Left renal pelvis (tissue), 4 donors: ENCODE results near the gene TMC6. TPM values are rescaled to one million over a fixed set of nuclear protein-coding genes. Genes with fewer than 3 reads are reported as not detected.

Experiments
- DNase-seq, 4 donors: peaks; one replicate each; pipeline ENCODE4 v3.0.0-alpha.2; 2013; ENCODE audit warnings: low read depth in 4 of 4, low spot score in 3 of 4
- polyA plus RNA-seq, 4 donors: library from polyadenylated mRNA; unstranded; fragments of 120-200 nt; gene quantifications; one replicate each; pipeline ENCODE4 v1.2.1, GENCODE V29; 2013; ENCODE audit not compliant: insufficient read length in 4 of 4

Gene TMC6
- polyA plus RNA-seq, 4 donors: 9.2 to 35.1 (median 27.3) TPM

DNA sequence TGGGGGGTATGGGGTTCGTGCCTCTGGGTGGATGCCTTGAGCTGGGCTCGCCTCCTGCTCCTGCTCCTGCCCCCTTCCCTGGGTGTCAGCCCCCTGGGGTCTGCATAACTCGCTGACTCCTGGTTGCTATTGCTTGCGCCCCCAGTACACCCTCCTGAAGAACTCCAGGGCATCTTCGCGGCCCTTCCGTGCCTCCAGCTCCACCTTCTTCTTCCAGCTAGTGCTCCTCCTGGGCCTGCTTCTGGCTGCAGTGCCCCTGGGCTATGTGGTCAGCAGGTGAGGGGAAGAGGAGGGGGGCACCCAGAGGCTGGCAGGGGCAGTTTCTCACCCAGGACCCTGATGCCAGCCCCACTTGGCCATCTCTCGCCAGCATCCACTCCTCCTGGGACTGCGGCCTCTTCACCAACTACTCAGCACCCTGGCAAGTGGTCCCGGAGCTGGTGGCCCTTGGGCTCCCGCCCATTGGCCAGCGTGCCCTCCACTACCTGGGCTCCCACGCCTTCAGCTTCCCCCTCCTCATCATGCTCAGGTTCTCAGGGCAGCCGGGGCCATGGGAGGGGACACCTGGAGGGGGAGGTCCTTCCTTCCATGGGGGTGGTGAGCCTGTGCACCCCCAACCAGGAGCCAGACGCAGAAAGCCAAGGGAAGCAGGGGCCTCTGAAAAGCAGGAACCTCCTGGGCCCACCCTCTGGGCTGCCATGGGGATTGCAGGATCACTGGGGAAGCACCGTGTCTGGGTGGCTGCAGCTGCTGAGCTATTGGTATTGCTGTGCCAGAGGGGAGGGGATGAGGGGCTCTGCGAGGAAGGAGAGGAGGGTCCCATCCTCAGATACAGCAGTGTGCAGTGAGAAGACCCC lies 9.9 kb upstream of the TMC6 start:
- no peak for DNase-seq

DNA sequence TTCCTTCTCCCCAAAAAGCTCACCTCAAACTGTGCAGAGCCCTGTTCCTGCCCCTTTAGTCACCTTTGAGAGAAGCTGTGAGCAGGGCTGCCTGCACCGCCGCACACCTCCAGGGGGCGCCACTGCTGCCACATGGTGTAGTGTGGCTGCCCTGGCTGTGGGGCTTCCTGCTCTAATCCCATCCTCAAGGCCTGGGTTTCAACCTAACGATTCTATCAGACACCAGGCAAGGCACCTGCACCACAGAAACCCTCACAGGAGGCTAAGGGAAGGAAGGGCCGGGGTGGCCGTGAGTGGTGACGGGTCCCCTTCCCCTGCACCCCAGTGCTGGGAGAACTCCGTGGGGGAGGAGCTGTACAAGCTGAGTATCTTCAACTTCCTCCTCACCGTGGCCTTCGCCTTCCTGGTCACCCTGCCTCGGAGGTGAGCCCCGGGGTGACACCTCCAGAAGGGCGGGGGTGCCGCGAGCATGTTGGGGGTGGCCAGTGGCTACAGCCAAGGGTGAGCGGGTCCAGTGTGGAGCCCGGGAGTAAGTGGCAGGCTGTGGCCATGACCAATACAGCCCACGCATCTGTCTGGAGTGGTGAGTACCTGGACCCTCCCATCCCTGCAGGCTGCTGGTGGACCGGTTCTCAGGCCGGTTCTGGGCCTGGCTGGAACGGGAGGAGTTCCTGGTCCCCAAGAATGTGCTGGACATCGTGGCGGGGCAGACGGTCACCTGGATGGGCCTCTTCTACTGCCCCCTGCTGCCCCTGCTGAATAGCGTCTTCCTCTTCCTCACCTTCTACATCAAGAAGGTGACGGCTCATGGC lies 9.0 kb upstream of the TMC6 start:
- no peak for DNase-seq

DNA sequence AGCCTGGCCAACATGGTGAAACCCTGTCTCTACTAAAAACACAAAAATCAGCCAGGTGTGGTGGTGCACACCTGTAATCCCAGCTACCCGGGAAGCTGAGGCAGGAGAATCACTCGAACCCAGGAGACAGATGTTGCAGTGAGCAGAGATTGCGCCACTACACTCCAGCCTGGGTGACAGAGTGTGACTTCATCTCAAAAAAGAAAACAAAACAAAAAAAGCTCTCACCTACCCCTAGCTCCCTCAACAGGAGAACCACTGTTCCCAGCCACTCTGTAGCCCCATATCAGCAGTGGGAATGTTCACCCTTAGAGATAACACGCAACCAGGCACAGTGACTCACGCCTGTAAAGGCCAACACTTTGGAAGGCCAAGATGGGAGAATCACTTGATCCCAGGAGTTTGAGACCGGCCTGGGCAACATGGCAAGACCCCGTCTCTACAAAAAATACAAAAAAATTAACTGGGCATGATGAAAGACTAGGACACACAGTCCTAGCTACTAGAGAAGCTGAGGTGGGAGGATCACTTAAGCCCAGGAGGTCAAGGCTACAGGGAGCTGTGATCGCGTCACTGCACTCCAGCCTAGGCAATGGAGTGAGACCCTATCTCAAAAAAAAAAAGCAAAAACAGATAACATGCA lies 7.4 kb upstream of the TMC6 start:
- no peak for DNase-seq

DNA sequence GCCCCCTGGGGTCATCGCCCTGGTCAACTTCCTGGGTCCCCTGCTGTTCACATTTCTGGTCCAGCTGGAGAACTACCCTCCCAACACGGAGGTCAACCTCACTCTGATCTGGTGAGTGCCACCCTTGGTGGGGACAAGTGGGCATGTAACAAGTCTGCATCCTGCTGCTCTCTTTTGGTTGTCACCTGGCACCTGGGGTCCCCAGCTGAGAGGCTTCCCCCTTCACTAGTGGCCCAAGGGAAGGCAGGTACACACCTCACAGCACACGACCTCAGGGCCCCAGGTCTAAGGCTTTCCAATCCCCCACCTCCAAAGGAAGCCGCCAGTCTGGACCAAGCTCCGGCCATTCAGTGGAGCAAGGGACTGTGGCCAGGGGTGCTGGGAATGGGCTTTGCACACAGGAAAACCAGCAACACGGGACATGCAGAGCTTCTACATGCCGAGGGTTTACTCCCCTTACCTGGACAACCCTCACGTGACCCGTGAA lies 6.4 kb upstream of the TMC6 start:
- DNase-seq: no peak

DNA sequence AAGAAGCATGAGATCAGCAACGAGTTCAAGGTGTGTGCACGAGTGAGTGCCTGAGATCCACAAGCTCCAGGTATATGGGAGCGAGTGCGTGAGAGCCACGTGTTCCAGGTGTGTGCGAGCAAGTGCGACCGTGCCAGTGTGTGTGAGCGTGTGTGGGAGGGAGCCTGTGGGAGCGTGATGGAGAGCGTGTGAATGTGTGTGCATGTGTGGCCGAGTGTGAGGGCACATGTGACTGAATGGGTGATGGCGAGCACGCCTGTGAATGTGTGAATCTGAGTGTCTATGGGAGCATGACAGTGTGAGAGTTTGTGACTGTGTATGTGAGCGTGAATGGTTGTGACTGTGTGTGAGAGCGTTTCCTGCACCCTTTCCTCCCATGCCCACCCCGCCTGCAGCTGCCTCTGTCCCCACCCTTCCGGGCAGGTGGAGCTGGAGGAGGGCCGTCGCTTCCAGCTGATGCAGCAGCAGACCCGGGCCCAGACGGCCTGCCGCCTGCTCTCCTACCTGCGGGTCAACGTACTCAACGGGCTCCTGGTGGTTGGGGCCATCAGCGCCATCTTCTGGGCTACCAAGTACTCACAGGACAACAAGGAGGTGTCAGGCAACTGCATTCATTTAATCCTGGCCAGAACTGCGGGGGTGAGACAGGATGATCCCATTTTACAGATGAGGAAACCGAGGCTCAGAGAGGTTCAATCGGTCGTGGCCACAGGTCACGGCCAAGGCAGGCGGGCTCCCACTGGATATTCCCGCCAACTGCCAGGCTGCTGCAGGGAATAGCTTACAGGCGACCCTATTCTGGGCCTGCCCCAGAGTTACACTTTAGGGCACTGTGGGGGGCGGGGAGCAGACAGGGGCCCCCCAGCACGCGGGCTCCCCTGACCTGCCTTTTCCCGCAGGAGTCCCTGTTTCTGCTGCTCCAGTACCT lies 5.7 kb upstream of the TMC6 start:
- no peak for DNase-seq

DNA sequence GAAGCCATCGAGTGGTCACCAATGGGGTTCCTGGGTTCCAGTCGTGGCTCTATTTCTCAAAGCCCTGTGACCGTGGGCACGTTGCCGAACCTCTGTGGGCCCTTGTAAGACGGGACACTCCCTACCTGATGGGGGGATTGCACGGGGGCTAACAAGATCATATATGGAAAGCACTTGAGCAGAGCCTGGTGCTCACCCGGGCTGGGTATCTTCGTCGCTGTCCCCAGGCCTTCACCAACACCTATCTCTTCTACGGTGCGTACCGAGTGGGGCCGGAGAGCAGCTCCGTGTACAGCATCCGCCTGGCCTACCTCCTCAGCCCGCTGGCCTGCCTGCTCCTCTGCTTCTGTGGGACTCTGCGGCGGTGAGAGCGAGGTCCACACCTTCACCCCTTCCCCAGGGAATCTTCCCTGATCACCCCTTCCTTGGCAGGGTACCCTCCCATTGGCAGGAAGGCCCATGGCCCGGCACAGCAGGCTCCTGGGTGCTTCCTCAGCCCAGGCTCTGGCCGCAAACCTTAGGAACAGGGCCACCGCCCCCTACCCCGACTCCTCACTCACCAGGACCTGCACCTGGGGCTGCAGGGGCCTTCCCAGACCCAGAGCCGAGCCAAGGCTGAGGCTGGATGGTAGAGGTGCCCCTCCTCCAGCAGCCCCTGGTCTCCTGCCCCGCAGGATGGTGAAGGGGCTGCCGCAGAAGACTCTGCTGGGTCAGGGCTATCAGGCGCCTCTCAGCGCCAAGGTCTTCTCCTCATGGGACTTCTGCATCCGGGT lies 4.8 kb upstream of the TMC6 start:
- no peak for DNase-seq

DNA sequence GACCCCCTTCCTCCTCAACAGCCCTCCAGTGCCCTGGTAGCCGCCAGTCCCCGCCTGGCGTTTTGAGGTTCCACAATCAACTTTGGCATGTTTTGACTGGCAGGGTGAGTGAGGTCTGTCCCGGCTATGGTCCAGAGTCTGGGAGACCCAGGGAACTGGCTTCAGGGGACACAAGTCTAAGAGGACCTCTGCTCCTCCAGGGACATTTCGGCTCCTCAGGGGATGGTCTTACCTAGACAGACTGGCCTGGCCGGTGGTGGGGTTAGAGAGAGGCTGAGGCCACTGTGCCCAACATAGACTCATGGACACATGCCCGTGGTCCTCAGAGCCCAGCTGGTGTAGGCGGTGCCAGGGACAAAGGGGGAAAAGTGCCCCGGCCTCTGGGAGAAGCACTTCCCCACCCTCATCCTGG lies 4.2 kb upstream of the TMC6 start:
- no peak for DNase-seq

DNA sequence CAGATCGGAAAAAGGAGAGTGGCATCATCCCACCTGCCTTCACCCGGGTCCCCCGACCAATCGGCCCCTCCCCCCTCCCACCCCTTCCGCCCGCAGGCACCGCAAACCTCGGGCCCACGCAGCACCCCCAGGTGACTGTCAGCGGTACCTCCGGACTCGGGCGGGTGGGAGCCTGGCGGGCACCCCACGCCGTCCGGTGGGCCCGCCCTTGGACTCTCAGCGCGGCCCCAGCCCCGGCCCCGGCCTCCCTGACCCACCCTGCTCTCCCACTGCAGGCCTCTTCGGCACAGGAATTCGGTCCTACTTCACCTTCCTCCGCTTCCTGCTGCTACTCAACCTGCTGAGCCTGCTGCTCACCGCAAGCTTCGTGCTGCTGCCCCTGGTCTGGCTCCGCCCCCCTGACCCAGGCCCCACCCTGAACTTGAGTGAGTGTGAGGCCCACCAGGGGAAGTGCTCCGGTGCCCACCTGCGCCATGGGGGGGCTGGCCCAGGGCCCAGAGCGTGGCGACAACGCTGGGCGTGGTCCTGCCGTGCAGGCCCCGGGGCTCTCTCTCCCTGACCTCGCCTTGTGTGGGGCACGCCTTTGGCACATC lies 3.6 kb upstream of the TMC6 start:
- DNase-seq: no peak

DNA sequence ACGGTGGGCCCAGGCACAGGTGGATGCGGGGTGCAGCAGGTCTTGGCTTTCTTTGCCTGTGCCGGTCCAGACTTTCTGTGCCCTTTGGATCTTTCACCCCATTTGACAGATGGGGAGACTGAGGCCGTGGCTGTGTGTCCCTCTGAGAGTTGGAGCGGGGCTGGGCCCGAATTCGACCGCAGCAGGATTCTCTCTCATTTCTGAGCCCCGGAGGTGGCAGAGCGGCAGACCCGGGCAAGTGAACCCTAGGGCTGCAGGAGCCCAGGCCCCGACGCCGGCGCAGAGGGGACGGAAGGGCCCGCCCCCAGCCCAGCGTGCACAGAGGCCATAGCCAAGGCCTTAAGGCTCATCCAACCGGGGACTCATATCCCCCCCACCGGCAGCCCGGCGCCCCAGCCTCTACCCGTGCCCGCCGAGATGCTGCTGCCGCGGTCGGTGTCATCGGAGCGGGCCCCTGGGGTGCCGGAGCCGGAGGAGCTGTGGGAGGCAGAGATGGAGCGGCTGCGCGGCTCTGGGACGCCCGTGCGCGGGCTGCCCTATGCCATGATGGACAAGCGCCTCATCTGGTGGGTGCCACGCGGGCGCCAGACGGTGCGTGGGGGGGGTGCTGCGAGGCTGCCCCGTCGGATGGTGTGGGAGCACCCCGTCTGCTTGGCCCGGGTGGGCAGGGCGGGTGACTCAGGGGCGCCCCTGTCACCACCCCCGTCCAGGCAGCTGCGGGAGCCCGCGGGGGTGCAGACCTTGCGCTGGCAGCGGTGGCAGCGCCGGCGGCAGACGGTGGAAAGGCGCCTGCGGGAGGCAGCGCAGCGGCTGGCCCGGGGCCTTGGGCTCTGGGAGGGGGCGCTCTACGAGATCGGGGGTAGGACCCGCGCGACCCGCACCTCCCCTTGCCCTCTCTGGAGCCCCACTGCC lies 2.9 kb upstream of the TMC6 start:
- no peak for DNase-seq

DNA sequence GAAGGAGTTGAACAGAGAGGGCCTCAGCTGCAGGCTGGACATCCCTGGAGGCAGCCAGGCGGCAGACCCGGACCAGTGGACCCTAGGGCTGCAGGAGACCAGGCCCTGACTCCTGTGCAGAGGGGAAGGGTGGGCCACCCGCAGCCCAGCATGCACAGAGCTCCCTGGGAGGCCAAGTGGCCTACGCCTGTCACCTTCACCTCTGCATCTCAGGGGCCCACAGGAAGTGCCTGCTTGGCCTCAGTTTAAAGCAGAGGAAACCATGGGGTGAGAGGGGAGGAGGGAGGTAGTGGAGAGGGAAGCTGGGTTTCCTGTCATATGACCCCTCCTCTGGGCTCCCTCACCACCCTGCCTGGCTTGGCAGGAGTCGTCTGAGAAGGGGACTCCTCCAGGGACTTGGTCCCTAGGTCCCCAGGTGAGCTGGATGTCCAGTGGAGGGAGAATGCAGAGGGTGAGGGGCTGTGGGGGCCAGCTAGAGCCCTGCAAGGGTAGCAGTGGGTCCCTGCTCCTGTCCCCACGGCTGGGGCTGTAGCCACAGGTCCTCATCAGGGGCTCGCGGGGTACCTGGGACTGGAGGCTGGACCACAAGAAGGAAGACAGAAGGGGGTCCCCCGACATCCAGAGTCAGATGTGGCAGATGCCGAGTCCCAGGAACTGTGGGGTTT lies 2.0 kb upstream of the TMC6 start, which contains the start of gene TMC8:
Gene TMC8, plus strand, starts transcription at position 335 of the 665 bp plus-strand sequence. CDS start 818 bp downstream, outside the sequence.
- DNase-seq: no peak

DNA sequence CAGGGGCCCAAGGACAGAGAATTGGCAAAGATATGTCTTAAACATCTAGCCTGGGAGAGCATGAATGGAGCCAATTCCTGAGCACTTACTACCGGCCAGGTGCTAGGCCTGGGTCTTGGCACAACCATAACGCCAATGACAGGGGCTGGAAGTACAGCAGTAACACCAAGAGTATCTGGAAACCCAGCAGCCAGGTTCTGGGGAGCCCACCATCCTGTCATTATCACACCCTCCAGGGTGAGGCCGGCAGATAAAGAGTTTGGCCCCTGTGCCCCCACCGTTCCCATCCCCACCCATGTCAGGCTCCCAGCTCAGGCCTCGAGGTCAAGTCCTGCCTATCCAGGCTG lies 1.5 kb upstream of the TMC6 start:
- no peak for DNase-seq

DNA sequence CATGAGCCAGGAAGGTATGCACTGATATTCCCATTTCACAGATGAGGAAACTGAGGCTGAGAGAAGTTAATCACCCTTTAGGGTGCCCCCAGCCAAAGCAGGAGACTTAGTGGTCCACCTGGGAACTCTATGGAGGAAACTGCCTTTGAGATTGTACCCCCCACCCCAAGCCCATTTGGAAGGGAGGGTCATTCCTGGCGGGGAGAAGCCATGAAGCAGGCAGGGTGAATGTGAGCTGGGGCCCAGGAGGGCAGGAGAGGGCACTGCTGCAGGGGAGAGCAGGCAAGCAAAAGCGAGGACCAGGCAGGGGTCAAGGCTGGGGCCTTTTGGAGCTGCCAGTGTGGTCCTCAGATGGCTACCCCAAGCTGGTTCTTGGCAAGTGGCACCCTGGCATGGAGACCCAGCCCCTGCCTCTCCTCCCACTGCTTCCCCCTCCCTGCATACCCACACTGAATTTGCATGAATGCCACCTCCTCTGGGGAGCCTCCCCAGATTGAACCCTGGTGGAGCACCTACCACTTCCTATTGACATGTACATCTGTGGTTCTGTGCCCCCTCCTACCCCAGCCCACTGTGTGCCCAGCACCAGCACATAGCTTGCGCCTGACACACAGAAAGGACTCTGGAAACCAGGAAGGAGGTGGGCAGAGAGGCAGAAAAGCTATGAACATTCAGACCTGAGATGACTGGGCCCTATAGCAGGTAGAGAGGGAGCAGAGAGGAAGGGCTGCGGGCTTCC lies 965 bp upstream of the TMC6 start:
- no peak for DNase-seq

DNA sequence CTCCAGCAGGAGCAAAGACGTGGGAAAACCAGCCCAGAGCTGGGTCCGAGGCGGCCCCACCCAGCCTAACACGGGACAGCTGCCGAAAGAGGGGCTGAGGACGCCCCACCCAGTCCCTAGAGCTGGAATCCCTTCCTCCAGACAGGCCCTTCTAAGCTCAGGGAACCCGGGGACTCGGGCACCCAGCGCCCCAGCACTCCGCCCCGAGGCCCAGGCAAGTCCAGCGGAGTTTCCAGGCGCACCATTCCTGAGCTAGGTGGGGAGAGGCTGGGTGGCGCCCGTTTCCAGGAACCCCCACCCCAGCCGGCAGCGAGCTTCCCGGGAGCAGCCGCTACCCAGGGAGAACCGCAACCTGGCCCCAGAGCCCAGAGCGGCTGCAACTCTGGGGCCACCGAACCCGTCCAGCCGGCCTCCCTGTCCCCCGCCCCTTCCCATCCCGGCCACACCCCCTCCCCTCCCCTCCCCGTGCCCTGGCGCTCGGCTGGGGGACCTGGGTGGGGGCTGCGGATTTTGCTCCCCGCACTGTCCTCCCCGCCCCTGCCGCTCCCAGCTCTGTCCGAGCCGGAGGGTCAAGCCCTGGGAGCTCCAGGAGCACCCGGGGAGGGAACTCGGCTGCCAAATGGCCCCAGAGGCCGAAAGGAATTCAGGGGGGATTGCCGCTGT lies 536 bp downstream of the TMC6 start:
- DNase-seq: no peak

DNA sequence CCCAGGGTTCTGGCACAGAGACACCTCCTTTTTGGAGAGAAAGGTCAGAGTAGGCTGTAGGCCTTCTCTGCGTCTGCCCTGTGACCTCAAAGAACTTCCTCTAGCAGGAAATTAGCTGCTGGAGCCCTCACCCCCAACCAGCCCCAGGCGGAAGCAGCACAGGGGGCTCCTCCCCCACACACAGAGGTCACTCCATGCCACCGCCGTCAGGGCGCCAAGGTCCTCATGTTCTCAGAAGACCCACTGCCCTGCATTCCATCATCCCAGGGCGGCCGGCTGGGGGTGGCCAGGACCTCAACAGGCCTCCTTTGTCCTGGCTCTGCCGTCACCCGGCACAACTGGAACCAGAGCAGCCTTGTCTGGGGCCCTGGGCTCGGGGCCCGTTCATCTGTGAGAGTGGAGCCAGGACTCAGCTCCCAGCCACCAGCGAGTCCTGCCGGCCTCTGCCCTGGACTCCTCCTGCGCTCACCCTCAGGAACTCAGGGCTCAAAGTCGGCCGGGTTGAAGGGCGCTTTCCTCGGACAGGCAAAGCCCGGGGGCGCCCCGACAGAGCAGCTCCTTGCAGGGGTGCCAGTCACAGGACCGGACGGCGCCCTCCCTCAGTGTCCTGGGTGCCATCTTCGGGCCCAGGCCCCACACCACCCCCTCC lies 1.2 kb downstream of the TMC6 start:
- no peak for DNase-seq

DNA sequence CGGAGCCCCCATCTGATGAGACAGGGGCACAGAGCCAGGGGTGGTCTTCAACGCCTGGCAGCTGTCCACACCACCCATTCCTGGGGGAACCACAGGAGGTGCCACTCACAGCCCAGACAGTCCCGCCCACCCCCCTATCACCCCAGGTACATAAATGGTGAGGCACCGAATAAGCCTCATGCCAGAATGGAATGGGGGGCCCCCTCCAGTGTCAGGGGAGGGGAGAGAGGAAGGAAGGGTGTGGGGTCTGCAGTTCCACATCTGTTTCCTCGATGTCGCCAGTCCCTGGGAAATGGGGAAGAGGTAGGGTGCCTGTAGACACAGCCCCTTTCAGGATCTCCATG lies 1.7 kb downstream of the TMC6 start:
- no peak for DNase-seq
